Measurements from ENCODE around the gene FAM163B. TPM values are rescaled to one million over a fixed set of nuclear protein-coding genes. Genes with fewer than 3 reads are reported as not detected.

FAM163B gene
- total and polyA plus RNA-seq, 2 donors (not counting 1 experiment from before 2014, with no cell fraction given), result not detected

GRCh38 chr9:133537257-133537656 lies 71.9 kb downstream of the FAM163B start:
- H3K36me3 ChIP-seq (ENCODE audit: control insufficient read depth, insufficient read depth, low read length), result no peaks in the 10 kb centered on the region
- TF ChIP-seq, protein P1, sequence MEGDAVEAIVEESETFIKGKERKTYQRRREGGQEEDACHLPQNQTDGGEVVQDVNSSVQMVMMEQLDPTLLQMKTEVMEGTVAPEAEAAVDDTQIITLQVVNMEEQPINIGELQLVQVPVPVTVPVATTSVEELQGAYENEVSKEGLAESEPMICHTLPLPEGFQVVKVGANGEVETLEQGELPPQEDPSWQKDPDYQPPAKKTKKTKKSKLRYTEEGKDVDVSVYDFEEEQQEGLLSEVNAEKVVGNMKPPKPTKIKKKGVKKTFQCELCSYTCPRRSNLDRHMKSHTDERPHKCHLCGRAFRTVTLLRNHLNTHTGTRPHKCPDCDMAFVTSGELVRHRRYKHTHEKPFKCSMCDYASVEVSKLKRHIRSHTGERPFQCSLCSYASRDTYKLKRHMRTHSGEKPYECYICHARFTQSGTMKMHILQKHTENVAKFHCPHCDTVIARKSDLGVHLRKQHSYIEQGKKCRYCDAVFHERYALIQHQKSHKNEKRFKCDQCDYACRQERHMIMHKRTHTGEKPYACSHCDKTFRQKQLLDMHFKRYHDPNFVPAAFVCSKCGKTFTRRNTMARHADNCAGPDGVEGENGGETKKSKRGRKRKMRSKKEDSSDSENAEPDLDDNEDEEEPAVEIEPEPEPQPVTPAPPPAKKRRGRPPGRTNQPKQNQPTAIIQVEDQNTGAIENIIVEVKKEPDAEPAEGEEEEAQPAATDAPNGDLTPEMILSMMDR (conservative IDR thresholded peaks at IDR 0.05 in 1 of 2, IDR thresholded peaks at IDR 0.05 in 1 of 2; ENCODE audit: low read depth in 1 of 2, low read length in 2 of 2), result no peak
- TF ChIP-seq EZH2 (IDR thresholded peaks at IDR 0.05; ENCODE audit: low read length, missing control alignments), result no peak
- no peak overlapping the region for H3K27ac ChIP-seq (ENCODE audit: insufficient read depth, low read length)
- no peak for DNase-seq (ENCODE audit: low read depth in 2 of 2)
- no peaks in the 10 kb centered on the region for H3K79me2 ChIP-seq (ENCODE audit: control insufficient read depth, insufficient read depth, low read length)
- no peak overlapping the region for H3K4me3 ChIP-seq (replicated peaks in 1 of 4; ENCODE audit: control extremely low read depth in 1 of 4, insufficient read depth in 1 of 4, low read depth in 3 of 4, low read length in 4 of 4)
- peaks cover 11% of the 10 kb centered on the region for H3K27me3 ChIP-seq (ENCODE audit: control insufficient read depth, insufficient read depth, low read length)
- no peaks in the 10 kb centered on the region for H4K20me1 ChIP-seq (ENCODE audit: control insufficient read depth, extremely low read depth, insufficient read depth, low read length)
- H3K9me3 ChIP-seq (ENCODE audit: control insufficient read depth, insufficient read depth, low read depth, low read length), result no peaks in the 10 kb centered on the region
- H2AFZ ChIP-seq (ENCODE audit: low read length), result no peak overlapping the region
- no peak overlapping the region for H3K9ac ChIP-seq (ENCODE audit: insufficient read depth, low read length)
- peaks cover 8% of the 10 kb centered on the region for H3K4me1 ChIP-seq (ENCODE audit: control insufficient read depth, extremely low read depth, insufficient read depth, low read length)
- no peak overlapping the region for H3K4me2 ChIP-seq (ENCODE audit: extremely low read depth, insufficient read depth, low read length)

DNA sequence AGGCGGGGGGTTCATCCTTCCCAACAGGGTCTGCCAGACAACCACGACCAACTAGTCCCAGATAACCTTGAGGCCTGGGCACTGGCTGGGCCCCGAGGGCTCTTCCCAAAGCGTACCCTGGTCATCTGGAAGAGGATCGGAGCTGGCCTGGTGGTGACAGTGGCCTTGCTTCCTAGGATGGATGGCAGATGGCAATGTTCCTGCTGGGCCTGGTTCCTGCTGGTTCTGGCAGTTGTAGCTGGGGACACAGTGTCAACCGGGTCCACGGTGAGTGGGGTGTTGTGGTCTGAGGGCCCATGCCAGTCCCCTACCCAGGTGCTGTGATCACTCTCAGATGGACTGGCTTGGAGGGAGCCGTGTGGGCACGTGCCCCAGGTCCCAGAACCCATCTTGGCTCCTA lies 72.7 kb downstream of the FAM163B start:
- no peaks in the 10 kb centered on the region for H3K79me2 ChIP-seq (ENCODE audit: control insufficient read depth, insufficient read depth, low read length)
- H3K9me3 ChIP-seq (ENCODE audit: control insufficient read depth, insufficient read depth, low read depth, low read length), result no peaks in the 10 kb centered on the region
- no peak overlapping the region for H3K4me2 ChIP-seq (ENCODE audit: extremely low read depth, insufficient read depth, low read length)
- no peak overlapping the region for H3K4me3 ChIP-seq (replicated peaks in 1 of 4; ENCODE audit: control extremely low read depth in 1 of 4, insufficient read depth in 1 of 4, low read depth in 3 of 4, low read length in 4 of 4)
- H3K27me3 ChIP-seq (ENCODE audit: control insufficient read depth, insufficient read depth, low read length), result peaks cover 11% of the 10 kb centered on the region
- TF ChIP-seq, protein P1 (conservative IDR thresholded peaks at IDR 0.05 in 1 of 2, IDR thresholded peaks at IDR 0.05 in 1 of 2; ENCODE audit: low read depth in 1 of 2, low read length in 2 of 2), result no peak
- TF ChIP-seq EZH2 (IDR thresholded peaks at IDR 0.05; ENCODE audit: low read length, missing control alignments), result no peak
- no peaks in the 10 kb centered on the region for H4K20me1 ChIP-seq (ENCODE audit: control insufficient read depth, extremely low read depth, insufficient read depth, low read length)
- no peak for DNase-seq (ENCODE audit: low read depth in 2 of 2)
- no peak overlapping the region for H3K27ac ChIP-seq (ENCODE audit: insufficient read depth, low read length)
- peaks cover 8% of the 10 kb centered on the region for H3K4me1 ChIP-seq (ENCODE audit: control insufficient read depth, extremely low read depth, insufficient read depth, low read length)
- no peak overlapping the region for H2AFZ ChIP-seq (ENCODE audit: low read length)
- no peaks in the 10 kb centered on the region for H3K36me3 ChIP-seq (ENCODE audit: control insufficient read depth, insufficient read depth, low read length)
- no peak overlapping the region for H3K9ac ChIP-seq (ENCODE audit: insufficient read depth, low read length)

DNA sequence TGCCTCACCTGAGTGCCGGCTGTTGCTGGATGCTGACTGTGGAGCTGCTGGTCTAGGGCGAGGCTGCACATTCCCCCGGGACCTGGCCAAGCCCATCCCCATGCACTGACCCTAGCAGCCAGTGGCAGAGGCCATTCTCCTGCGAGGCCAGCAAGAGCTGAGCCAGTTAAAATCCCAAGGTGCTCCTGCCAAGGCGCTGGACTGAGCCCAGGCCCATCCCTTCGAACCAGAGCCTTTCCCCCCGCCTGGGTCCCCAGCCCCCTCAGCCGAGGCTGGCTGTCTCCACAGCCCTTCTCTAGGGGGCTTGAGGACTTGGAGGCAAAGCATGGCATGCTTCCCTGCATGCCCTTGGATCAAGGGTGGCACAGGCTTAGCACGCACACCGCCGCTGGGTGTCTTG lies 73.1 kb downstream of the FAM163B start:
- Histone ChIP-seq H3K27ac (ENCODE audit: insufficient read depth, low read length) (no peak overlapping the region), H3K27me3 (ENCODE audit: control insufficient read depth, insufficient read depth, low read length) (peaks cover 15% of the 10 kb centered on the region)
- no peak for TF ChIP-seq EZH2 (IDR thresholded peaks at IDR 0.05; ENCODE audit: low read length, missing control alignments)
- TF ChIP-seq, protein P1 (conservative IDR thresholded peaks at IDR 0.05 in 1 of 2, IDR thresholded peaks at IDR 0.05 in 1 of 2; ENCODE audit: low read depth in 1 of 2, low read length in 2 of 2), result no peak

More for the DNA sequence above, 73.1 kb downstream of the FAM163B start:
- Histone ChIP-seq H3K36me3 (ENCODE audit: control insufficient read depth, insufficient read depth, low read length) (no peaks in the 10 kb centered on the region), H3K4me1 (ENCODE audit: control insufficient read depth, extremely low read depth, insufficient read depth, low read length) (peaks cover 8% of the 10 kb centered on the region), H3K79me2 (ENCODE audit: control insufficient read depth, insufficient read depth, low read length) (no peaks in the 10 kb centered on the region), H3K9ac (ENCODE audit: insufficient read depth, low read length) (no peak overlapping the region), H2AFZ (ENCODE audit: low read length) (no peak overlapping the region), H3K9me3 (ENCODE audit: control insufficient read depth, insufficient read depth, low read depth, low read length) (no peaks in the 10 kb centered on the region), H3K4me2 (ENCODE audit: extremely low read depth, insufficient read depth, low read length) (no peak overlapping the region), H3K4me3 (replicated peaks in 1 of 4; ENCODE audit: control extremely low read depth in 1 of 4, insufficient read depth in 1 of 4, low read depth in 3 of 4, low read length in 4 of 4) (no peak overlapping the region), H4K20me1 (ENCODE audit: control insufficient read depth, extremely low read depth, insufficient read depth, low read length) (no peaks in the 10 kb centered on the region)
- no peak for DNase-seq (ENCODE audit: low read depth in 2 of 2)
